ELF-1 (cell line): ENCODE data around the gene CRTAC1.

Experiments used
- DNase-seq: peaks from one replicate; pipeline ENCODE4 v3.0.0-alpha.2; 2016; ENCODE audit warnings: low read depth, low spot score

Gene CRTAC1

GRCh38 chr10:97924678-97925077 lies 105.7 kb downstream of the CRTAC1 start:
- no peak for DNase-seq

- no peak for DNase-seq
Measured at GRCh38 chr10:97923476-97923875, 106.9 kb downstream of the CRTAC1 start.

GRCh38 chr10:97923057-97923456 lies 107.4 kb downstream of the CRTAC1 start:
- DNase-seq, result no peak

DNA sequence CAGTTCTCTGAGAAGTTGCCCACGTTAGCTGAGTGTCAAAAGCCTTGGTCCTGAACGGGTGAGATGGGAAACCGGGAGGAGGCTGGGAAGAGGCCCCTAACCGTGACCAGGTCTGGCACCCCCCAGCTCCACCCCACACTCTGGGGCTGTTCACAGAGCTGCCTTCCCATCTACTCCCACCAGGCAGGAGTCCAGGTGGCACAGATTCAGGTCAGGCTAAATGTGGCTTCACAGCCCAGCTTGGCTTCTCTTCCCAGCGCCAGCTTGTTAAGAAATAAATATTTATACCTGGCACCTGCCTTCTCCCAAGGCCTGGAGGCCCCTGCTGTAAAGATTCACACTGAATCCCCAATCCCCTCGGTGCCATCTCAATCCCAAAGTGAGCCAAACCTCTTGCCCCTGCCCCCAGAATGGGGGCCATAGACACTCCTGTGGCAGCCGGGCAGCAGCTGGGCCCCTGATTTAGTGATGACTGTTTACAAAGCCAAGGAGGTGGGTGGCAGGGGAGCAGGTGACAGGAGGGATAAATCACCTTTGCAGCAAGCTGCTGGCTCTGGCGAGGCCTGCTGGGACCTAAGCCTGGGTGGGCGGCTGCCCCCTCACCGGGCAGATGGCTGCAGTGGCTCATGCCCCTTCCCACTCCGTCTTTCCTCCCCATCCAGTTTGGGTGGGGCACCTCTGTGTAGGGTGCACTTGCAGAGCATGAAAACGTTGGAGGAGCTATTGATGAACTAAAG lies 108.2 kb downstream of the CRTAC1 start:
- DNase-seq, result no peak

- no peak for DNase-seq
Measured at GRCh38 chr10:97921581-97922021, 108.8 kb downstream of the CRTAC1 start.

- no peak for DNase-seq
Measured at GRCh38 chr10:97920865-97921264, 109.6 kb downstream of the CRTAC1 start.

DNA sequence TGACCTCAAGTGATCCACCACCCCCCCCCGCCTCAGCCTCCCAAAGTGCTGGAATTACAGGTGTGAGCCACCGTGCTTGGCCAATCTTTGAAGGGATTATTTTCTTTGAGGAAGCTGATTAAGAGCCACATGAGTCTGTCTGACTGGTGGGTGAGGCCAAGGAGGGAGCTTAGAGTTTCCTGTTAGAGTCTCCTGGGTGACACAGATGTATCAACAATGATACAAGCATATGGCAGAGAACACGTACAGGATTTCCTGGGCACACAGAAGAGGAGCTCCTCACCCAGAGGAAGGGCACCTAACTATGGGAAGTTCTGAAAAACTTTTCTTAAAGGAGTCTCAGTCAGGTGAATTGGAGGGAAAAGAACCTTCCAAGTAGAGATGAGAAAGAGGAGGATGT lies 111.4 kb downstream of the CRTAC1 start:
- DNase-seq, result no peak

- no peak for DNase-seq
Measured at GRCh38 chr10:97916586-97916985, 113.8 kb downstream of the CRTAC1 start.

GRCh38 chr10:97915346-97916131 lies 114.9 kb downstream of the CRTAC1 start:
- DNase-seq, result no peak

GRCh38 chr10:97914837-97915211 lies 115.6 kb downstream of the CRTAC1 start:
- DNase-seq, result peak; percentile 88

GRCh38 chr10:97914171-97914836 lies 116.1 kb downstream of the CRTAC1 start:
- no peak for DNase-seq

DNA sequence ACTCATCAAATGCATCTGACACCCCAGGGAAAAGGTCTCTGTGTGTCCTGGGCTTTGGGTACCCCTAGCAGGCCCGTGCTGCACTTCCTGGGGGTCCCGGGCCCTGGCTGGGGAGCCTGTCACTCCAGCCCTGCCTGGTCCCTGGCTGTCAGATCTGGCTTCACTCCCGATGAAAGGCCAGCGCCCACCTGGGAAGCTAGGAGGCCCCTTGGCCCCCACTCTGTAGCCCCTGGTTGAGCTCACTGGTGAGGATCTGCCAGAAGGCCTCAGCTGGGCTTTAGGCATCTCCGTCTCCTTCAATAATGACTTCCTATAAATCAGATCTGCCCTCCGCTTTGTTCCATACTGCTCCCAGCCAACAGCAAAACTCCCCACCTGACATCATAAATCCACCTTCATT lies 116.8 kb downstream of the CRTAC1 start:
- no peak for DNase-seq

- no peak for DNase-seq
Measured at GRCh38 chr10:97913193-97913592, 117.2 kb downstream of the CRTAC1 start.

- no peak for DNase-seq
Measured at GRCh38 chr10:97911217-97911616, 119.2 kb downstream of the CRTAC1 start.

DNA sequence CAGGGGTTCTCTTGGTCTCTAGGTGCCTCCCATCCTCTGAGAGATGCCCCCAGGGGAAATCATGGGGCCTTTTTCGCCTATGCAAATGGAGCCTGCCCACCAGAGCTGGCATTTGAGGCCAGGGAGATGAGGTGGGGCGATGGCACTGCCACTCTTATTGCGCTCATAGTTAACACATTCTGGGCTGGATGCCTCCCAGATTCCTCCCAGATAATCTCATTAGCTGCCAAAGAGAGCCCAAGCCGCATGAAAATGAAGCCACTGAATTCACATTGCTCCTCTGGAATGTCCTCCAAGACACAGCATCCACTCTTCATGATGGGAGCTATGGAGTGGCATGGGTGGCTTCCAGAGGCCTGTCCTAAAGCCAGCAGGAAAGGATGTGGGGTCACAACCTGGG lies 119.8 kb downstream of the CRTAC1 start:
- DNase-seq, result no peak

- DNase-seq, result no peak
Measured at GRCh38 chr10:97907830-97908229, 122.6 kb downstream of the CRTAC1 start.

DNA sequence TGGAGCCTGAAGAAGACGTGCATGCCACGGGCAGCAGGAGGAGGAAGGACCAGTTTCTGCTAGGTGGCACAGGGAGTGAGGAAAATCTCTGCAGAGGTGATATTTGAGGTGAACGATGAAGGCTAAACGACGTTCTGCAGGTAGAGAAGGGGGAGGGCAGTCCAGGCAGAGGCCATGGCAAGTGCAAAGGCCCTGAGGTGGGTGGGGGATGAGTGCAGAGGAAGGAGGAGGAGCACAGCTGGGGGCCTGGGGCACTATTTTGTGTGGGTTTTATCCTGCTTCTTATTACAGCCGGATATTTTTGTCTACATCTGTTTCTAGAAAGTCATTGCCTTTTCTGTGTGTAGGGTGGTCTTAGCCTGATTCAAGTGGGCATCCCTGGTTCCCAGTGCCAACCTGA lies 123.2 kb downstream of the CRTAC1 start:
- DNase-seq, result no peak

- no peak for DNase-seq
Measured at GRCh38 chr10:97905276-97905675, 125.1 kb downstream of the CRTAC1 start.

- no peak for DNase-seq
Measured at GRCh38 chr10:97904576-97904975, 125.8 kb downstream of the CRTAC1 start.

DNA sequence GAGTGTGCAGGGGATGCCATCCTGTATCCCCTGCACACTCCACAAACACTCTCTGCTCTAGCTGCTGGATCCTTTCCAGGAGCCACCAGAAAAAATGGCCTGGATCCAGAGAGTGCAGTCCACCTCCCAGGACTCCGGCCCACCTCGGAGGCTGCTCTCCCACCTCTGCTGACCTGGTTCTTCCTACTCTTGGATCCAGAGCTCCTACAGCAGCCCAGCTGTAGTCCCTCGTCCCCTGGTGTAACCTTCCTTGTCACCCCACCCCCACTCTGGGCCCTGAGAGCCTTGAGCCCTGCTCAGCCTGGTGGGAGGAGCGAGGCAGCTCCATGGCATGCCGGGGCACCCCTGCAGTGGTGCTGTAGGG lies 126.4 kb downstream of the CRTAC1 start:
- no peak for DNase-seq

- no peak for DNase-seq
Measured at GRCh38 chr10:97903128-97904017, 127.0 kb downstream of the CRTAC1 start.

- DNase-seq, result no peak
Measured at GRCh38 chr10:97901381-97901780, 129.0 kb downstream of the CRTAC1 start.
